22Rv1 (cell line): ENCODE results near the gene KCNK2.

Experiments
- ZFX ChIP-seq: fragments of 450-650 bp; IDR thresholded peaks from 2 replicates; pipeline ENCODE4 v1.6.1; 2017; ENCODE audit warnings: antibody characterized with exemption, borderline replicate concordance
- TF ChIP-seq, protein P1 (sequence below): fragments of 450-650 bp; IDR thresholded peaks from 2 replicates; pipeline ENCODE4 v1.5.1; 2017; ENCODE audit warnings: mild to moderate bottlenecking

DNA sequence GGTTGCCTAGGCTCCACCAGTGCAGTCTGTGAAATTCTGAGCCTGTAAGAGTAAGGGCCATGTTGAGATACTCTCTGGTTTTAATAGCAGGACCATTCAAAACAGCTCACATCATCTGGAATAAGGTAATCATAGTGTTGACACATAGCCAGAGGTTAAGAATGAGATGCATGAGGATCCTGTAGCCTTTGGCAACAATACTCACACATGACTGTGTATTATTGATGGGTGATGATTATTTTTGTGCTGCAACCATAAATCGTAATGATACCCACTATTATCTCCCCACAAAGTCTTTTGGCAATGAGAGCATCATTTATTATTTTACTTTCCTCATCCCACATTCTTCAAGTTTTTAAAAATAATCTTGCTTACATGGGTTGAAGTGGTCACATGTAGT is 35.5 kb downstream of the KCNK2 start:
- TF ChIP-seq, protein P1, sequence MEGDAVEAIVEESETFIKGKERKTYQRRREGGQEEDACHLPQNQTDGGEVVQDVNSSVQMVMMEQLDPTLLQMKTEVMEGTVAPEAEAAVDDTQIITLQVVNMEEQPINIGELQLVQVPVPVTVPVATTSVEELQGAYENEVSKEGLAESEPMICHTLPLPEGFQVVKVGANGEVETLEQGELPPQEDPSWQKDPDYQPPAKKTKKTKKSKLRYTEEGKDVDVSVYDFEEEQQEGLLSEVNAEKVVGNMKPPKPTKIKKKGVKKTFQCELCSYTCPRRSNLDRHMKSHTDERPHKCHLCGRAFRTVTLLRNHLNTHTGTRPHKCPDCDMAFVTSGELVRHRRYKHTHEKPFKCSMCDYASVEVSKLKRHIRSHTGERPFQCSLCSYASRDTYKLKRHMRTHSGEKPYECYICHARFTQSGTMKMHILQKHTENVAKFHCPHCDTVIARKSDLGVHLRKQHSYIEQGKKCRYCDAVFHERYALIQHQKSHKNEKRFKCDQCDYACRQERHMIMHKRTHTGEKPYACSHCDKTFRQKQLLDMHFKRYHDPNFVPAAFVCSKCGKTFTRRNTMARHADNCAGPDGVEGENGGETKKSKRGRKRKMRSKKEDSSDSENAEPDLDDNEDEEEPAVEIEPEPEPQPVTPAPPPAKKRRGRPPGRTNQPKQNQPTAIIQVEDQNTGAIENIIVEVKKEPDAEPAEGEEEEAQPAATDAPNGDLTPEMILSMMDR: no peak
- no peak for TF ChIP-seq ZFX
